Measurements from ENCODE around the gene GPN2.

GPN2 gene

DNA sequence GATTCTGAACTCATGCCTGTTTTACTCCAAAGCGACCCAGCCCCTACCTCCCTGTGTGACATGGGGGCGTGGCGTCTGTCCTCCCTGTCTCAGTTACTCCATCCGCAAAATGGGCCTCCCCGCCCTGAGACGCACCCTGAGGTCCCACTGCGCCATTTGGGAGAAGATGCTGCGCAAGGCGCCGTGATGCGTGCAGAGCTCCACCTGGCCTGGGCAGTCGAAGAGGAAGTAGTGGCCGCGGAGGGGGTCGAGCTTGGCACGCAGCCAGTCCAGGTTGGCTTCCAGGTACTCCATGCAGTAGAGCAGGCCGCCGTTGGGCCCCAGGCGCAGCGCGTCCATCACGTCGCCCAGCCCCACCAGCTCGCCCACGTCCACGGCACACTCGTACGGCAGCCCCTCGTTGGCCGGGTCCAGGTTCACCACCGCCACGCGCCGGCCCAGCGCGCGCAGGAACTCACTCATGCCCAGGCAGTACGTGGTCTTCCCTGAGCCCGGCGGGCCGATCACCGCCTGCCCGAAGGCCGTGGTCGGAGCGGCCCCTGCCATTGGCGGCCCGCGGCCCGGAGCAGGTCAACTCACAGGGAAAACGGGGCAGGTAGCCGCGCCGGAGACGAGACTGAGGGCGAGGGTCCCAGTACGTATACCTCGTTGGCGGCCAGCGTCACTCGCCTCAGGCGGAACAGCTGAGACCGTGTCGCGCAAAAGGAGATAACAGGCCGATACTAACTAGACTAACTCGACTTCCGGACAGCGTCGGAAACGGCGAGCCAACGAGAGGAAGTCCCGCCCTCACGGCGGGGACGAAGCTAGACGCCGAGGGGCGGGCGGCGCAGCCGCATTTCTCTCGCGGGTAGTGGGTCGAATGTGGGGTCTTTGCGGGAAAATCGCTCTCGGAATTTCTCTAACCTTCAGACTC is at the start of gene GPN2:
Gene GPN2, minus strand, starts transcription at position 733 of the 916 bp plus-strand sequence. Its CDS starts 187 bp downstream, at position 546.
- TF ChIP-seq, protein P1, sequence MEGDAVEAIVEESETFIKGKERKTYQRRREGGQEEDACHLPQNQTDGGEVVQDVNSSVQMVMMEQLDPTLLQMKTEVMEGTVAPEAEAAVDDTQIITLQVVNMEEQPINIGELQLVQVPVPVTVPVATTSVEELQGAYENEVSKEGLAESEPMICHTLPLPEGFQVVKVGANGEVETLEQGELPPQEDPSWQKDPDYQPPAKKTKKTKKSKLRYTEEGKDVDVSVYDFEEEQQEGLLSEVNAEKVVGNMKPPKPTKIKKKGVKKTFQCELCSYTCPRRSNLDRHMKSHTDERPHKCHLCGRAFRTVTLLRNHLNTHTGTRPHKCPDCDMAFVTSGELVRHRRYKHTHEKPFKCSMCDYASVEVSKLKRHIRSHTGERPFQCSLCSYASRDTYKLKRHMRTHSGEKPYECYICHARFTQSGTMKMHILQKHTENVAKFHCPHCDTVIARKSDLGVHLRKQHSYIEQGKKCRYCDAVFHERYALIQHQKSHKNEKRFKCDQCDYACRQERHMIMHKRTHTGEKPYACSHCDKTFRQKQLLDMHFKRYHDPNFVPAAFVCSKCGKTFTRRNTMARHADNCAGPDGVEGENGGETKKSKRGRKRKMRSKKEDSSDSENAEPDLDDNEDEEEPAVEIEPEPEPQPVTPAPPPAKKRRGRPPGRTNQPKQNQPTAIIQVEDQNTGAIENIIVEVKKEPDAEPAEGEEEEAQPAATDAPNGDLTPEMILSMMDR (IDR thresholded peaks at IDR 0.05) = no peak

- TF ChIP-seq, protein P1 (IDR thresholded peaks at IDR 0.05) = no peak
Measured at GRCh38 chr1:26938659-26939025, 48.6 kb upstream of the GPN2 start.

DNA sequence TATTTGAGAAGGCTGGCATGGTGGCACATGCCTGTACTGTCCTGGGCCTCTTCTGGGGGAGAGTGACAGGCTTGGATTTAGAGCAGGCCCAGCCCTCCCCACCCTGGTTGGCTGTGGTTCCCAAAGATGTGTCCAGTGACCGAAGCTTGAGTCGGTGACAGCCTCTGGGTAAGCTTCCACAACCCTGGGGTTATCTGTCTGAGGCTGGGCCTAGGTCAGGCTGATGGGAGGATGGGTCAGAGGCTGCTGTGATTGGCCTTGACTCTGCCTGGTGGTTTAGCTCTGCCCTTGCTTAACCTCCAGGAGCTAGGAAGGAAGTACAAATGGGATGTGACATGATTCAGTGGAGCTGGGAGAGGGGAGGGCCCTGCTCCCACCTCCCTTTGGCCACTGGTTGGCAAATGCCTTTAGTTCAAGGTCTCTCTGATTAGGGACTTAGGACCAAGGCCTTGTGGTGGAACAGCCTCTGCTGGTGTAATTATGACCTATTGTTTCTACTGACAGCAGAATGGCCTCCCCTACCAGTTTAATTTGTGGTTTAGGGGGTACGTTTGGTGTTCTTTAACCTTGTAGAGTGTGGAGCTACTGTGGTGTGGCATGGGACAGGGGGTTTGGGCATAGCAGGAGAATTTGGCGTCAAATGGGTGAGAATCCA is 48.0 kb upstream of the GPN2 start:
- TF ChIP-seq, protein P1 (IDR thresholded peaks at IDR 0.05) = no peak

DNA sequence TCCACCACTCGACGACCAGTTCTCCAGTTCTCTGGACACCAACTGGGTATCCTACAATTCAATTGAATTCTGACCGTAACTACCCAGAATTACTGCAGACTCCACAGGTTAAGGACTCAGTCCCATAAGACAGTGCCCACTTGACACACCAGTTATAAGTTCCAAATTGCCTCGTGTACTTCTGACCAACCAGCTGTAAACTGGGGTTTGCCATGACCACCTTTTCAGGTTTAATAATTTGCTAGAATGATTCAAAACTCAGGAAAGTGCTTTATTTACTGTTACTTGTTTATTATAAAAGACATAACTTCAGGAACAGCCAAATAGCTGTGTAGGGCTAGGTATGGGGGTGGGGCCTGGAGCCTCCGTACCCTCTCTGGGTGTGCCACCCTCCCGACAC is 46.7 kb upstream of the GPN2 start:
- TF ChIP-seq, protein P1 (IDR thresholded peaks at IDR 0.05) = no peak

GRCh38 chr1:26932531-26932930 is 42.4 kb upstream of the GPN2 start:
- TF ChIP-seq, protein P1 (IDR thresholded peaks at IDR 0.05) = no peak

- TF ChIP-seq, protein P1 (IDR thresholded peaks at IDR 0.05) = no peak
Measured at GRCh38 chr1:26923711-26924110, 33.6 kb upstream of the GPN2 start.

DNA sequence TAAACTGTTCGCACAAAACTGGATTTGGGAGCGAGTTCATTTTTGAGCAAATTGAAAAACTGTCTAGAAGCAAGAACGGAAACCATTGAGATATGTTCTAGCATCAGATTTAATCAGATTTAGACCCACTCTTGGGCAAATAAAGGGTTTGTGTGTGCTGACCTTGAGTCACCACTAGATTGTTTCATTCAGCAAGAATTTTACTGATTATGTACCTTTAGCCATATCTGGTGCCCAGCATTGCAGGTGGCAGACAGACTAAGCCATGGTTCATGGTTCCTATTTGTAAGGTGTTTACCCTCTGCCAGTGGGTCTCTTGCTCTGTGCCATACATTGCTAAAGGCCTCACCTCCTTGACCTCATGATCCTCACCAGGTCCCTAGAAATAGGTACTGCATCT is 32.8 kb upstream of the GPN2 start:
- TF ChIP-seq, protein P1 (IDR thresholded peaks at IDR 0.05) = no peak
